GM21528 (cell line): ENCODE measurements around the gene URB1.
"Not testable (repeated sequence)": the region's sequence is repeated elsewhere in the genome, so short reads cannot be mapped to it uniquely, and the experiment has no call there.

Source experiments
- ATAC-seq: cut with Tn5 transposase; IDR thresholded peaks from one replicate; pipeline ENCODE4 v1.9.1; 2021; ENCODE audit warnings: mild to moderate bottlenecking, moderate library complexity; ENCODE audit not compliant: unreplicated experiment, low FRiP score

URB1 gene

GRCh38 chr21:32392880-32393676, at the start of gene URB1:
URB1 (minus strand) TSS chr21:32393012; CDS start chr21:32392910, 102 bp downstream.
- ATAC-seq = peak; percentile 92

DNA sequence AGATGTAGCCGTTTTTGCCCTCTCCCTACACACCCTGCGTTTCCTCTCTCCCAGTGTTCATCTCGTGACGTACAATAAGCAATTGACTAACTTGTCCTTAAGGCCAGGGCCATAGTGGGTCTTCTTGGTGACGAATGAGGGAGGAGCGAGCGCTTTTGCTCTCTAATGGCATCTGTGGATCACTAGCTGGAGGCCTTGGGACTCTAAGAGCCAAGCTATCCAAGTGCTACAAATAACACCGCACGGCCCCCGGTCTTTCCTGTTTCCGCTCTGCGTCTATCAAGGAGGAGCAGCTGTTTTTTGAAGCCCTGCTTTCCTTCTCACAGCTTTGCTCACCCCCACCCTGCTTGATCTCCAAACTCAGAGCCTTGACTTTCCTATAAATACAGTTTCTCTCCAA, 44.9 kb upstream of the URB1 start:
- ATAC-seq = no peak

GRCh38 chr21:32432982-32433660, 40.3 kb upstream of the URB1 start:
- ATAC-seq = not testable (repeated sequence)

DNA sequence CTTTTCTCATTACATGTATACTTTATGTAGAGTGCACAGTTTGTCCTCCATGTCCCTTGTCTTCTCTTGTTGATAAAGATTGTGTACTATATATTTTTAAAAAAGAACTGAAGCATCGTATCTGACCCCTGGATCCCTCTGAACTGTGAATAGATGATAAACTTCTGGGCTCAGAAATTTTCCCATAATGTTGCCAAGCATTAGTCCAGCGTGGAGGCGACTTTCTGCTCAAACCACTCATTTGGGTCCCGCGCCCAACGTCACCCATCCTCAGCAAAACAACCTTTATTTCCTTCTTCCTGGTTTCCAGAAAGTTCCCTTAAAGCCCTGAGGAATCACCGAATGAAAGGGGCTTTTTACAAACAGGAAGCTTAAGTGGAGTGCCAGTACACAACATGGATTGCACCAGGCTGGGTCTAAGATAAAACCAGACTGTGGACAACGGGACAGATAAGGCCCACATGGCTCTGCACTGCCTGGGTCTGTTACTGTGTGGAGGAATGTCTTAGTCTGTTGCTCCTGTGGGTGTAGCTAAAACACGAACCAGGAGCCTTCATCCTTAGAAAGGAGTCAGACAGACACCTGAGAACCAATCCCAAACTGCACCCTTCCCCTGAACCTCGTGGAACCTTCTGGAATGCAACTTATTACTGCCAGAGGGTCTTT, 35.3 kb upstream of the URB1 start:
- ATAC-seq = no peak

DNA sequence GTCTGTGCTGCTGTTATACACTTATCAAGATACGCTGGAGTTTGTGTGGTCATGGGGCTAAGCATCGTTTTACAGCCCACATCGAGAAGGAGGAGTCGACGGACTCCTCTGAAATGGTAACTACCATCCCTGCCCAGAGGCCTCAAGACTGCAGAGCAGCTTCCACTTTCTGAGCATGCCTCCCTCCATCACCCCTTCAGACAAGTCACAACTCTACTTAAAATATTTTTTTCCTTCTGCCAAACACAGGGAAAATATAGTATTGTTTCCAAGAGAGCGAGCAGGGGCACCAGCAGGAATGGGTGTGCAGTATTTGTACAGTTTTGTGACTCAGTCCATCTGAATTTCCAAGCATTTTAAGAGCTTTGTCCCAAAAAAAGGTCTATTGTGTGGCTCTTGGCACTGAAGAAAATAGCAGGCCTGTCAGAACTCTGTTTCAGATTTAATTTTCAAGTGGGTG, 33.8 kb upstream of the URB1 start:
- no peak for ATAC-seq

DNA sequence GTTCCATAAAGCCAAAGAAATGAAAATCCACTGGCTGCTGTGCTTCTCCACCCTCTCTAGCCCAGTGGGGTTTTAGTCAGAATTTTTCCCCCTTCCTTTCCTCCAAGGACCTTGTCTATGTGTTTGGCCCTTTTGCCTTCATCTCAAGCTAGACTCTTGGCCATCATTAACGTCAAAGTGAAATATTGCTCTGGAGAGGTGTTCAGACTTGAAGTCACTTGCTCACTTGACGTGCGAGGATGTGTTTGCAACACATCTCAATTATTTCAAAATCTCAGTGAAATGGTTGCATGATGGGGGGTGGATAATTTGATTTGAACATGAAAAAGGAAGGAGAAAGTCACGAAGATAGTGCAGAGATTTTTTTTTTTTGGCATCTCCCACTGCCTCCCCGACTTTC, 33.3 kb upstream of the URB1 start:
- no peak for ATAC-seq

DNA sequence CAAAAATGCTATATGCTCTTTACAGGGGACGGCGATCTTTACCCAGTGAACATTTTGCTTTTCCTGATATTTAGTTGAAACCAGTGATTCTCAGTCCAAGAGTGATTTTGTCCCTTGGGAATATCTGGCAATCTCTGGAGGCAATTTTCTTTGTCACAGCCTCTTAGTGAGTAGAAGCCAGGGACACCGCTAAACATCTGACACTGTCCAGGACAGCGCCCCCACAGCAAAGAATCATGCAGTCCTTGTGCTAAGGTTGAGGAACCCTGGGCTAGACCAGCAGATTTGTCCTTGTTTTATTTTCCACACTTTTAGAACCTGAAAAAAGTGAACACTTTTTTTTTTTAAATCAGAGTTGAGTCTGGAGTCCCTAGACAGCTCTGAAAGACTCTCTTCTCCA, 32.8 kb upstream of the URB1 start:
- ATAC-seq = no peak

DNA sequence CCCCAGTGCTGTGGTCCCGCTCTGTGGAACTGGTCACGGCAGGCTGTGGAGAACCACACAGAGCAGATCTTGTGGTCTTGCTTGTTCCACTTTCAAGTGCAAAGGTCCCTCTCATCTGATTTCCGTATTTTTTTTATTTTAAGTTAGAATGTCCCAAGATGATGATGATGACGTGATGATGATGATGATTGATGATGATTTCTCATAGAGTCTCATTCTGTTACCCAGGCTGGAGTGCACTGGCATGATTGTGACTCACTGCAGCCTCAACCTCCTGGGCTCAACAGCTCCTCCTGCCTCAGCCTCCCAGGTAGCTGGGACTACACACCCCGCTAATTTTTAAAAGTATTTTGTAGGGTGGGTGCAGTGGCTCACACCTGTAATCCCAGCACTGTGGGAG, 31.9 kb upstream of the URB1 start:
- ATAC-seq = no peak

- ATAC-seq = no peak
Observed at GRCh38 chr21:32424191-32424535, 31.4 kb upstream of the URB1 start.

GRCh38 chr21:32423320-32424190, 30.7 kb upstream of the URB1 start:
- ATAC-seq = no peak

DNA sequence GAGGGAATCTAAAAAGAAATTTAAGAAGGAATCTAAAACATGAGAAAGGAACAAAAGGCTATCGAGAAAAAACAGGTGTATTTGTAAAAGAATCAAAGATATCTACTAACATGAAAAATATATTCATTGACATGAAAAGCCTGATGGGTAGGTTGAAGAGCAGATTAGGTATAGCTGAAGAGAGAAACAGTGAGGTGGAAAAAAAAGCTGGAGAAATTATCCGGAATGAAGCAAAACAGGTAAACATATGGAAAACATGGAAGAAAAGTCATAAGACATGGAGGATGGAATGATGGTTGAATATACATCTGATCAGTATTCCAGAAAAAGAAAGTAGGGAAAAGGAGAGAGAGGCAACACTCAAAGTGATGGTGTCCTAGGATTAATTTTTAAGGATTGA, 29.3 kb upstream of the URB1 start:
- no peak for ATAC-seq

DNA sequence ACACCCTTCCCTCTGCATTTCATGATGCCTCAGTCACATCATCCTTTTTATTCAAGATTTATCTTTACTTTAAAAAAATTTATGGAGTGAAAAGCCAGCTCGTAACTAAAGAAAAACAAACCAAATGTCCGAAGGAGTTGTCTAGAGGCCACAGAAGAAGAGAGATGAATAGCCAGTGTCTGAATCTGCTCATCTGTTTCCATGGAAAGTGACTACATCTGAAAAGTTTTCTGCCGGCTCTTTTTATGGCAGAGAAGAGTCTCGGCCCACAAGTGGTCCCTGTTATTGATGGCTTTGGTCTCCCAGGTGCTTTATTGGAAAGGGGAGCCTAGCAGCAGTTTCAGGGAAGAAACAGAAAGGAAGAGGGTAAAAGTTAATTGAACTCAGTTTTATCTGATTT, 25.3 kb upstream of the URB1 start:
- ATAC-seq = no peak

- no peak for ATAC-seq
Observed at GRCh38 chr21:32415451-32416398, 22.9 kb upstream of the URB1 start.

DNA sequence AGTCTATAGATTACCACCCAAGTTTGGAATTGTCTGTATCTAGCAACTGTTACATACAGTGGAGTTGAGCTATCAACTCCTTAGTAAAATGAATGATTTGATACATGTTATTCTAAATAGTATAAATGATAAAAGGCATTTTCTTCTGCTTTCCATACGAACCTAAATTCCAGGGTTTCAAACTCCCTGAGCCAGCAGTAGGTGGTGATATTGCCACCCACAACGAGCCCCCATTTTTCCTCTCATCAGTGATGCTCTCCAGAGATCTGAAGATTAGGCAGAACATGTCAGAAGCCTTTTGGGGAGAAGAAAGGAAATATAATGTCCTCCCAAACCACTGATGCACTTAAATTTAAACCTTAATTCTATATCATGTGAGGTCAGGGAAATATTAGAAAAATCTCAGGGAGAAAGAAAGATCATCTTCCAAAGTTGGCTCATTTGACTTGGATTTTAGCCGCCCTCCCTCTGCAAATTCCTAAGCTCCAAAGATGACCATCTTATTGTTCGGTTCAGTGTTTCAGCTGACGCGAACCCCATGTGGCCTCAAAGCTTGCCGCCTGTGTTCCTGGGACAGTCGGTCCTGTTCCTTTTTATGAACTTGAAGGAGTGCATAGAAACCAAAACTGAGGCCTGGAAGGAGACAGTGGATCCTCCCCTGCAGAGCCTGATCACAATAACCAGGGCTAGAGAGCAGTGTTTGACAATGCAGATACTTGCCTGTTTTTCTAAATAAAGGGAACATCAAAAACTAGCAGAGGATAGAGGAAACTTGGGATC, 22.0 kb upstream of the URB1 start:
- no peak for ATAC-seq

- no peak for ATAC-seq
Observed at GRCh38 chr21:32413697-32414578, 21.1 kb upstream of the URB1 start.

DNA sequence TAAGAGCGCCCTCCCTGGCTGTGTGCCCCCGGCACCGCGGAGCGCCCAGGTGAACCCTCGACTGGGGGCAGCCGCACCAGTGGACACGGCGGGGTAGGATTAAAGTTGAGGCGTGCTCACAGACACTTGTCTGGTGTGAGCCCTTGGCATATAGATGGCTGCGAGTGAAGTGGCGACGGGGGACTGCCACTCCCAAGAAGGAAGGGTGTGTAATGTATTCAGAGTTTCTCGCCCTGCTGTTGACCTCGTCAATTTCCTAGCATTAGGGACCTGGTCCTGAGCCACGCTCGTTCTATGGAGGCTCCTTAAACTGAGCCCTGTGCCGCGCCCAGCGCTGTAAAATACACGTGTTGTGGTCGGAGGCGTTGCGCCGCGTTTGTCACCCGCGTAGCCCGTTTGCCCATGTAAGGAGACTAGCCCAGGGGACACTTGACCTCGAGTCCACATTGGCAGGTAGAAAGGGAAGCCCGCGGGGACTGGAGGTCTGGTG, 20.2 kb upstream of the URB1 start:
- no peak for ATAC-seq

- no peak for ATAC-seq
Observed at GRCh38 chr21:32412162-32413014, 19.6 kb upstream of the URB1 start, which contains the start of gene EVA1C. EVA1C (plus strand) TSS chr21:32412706; CDS start chr21:32412854, 148 bp downstream.
